BLaER1 treated with 17β-estradiol and CSF1 and Interleukin-3, amounts not matched to agents 10 nM and 100 nM (cell line): ENCODE results near the gene GIMAP4.

Experiments
- H3K27ac ChIP-seq, 11 experiments: shearing (Covaris generic); formaldehyde crosslinking; 2 replicates each; pipeline ENCODE4 v1.8.1; 2022
- H3K27me3 ChIP-seq, 11 experiments: shearing (Covaris generic); formaldehyde crosslinking; 2 replicates each; pipeline ENCODE4 v1.8.1; 2022
- H3K36me3 ChIP-seq, 11 experiments: shearing (Covaris generic); formaldehyde crosslinking; 2 replicates each; pipeline ENCODE4 v1.8.1; 2022
- H3K4me1 ChIP-seq, 10 experiments: shearing (Covaris generic); formaldehyde crosslinking; 2 replicates each; pipeline ENCODE4 v1.8.1; 2022
- H3K4me2 ChIP-seq, 11 experiments: shearing (Covaris generic); formaldehyde crosslinking; 2 replicates each; pipeline ENCODE4 v1.8.1; 2022
- H3K4me3 ChIP-seq, 10 experiments: shearing (Covaris generic); formaldehyde crosslinking; 2 replicates each; pipeline ENCODE4 v1.8.1; 2022
- H3K9ac ChIP-seq, 11 experiments: shearing (Covaris generic); formaldehyde crosslinking; 2 replicates each; pipeline ENCODE4 v1.8.1; 2022
- H3K9me3 ChIP-seq, 11 experiments: shearing (Covaris generic); formaldehyde crosslinking; replicated peaks in 1 of 11; 2 replicates each; pipeline ENCODE4 v1.8.1; 2022
- H4K20me1 ChIP-seq, 11 experiments: shearing (Covaris generic); formaldehyde crosslinking; 2 replicates each; pipeline ENCODE4 v1.8.1; 2022
- Cebpa-rat ChIP-seq, 11 experiments: shearing (Covaris generic); IDR thresholded peaks; 2 replicates each; pipeline ENCODE4 v1.8.1; 2022

The GIMAP4 gene

GRCh38 chr7:150620061-150620460 is 52.9 kb downstream of the GIMAP4 start:
- Histone ChIP-seq H3K9ac (no peak overlapping the region), H3K36me3 (peaks cover 0 to 21% (median 0%) of the 10 kb centered on the region in 11 experiments; a peak in 1 of 22 replicates), H3K4me2 (no peak overlapping the region; a peak in 1 of 22 replicates), H3K4me1 (peaks cover 0 to 13% (median 0%) of the 10 kb centered on the region in 10 experiments; a peak in 1 of 20 replicates), H3K4me3 (no peak overlapping the region), H3K27ac (no peak overlapping the region), H3K9me3 (no peaks in the 10 kb centered on the region), H4K20me1 (no peaks in the 10 kb centered on the region), H3K27me3 (no peaks in the 10 kb centered on the region)
- no peak for TF ChIP-seq Cebpa-rat (IDR thresholded peaks at IDR 0.05)

GRCh38 chr7:150620617-150621371 is 53.6 kb downstream of the GIMAP4 start:
- no peaks in the 10 kb centered on the region for H4K20me1 ChIP-seq
- TF ChIP-seq Cebpa-rat (IDR thresholded peaks at IDR 0.05), result no peak
- H3K4me2 ChIP-seq, result no peak overlapping the region
- H3K9me3 ChIP-seq, result no peaks in the 10 kb centered on the region
- peaks cover 0 to 28% (median 0%) of the 10 kb centered on the region in 11 experiments; a peak in 2 of 22 replicates for H3K36me3 ChIP-seq
- peaks cover 0 to 13% (median 0%) of the 10 kb centered on the region in 10 experiments; a peak in 1 of 20 replicates for H3K4me1 ChIP-seq
- no peak overlapping the region for H3K27ac ChIP-seq
- H3K9ac ChIP-seq, result no peak overlapping the region
- H3K27me3 ChIP-seq, result no peaks in the 10 kb centered on the region
- H3K4me3 ChIP-seq, result no peak overlapping the region

- TF ChIP-seq Cebpa-rat (IDR thresholded peaks at IDR 0.05), result no peak
- Histone ChIP-seq H3K9me3 (no peaks in the 10 kb centered on the region), H3K27ac (no peak overlapping the region), H4K20me1 (no peaks in the 10 kb centered on the region), H3K4me3 (no peak overlapping the region), H3K36me3 (peaks cover 0 to 34% (median 0%) of the 10 kb centered on the region in 11 experiments; a peak in 3 of 22 replicates), H3K4me1 (peaks cover 0 to 13% (median 0%) of the 10 kb centered on the region in 10 experiments; a peak in 2 of 20 replicates), H3K27me3 (no peaks in the 10 kb centered on the region), H3K4me2 (no peak overlapping the region), H3K9ac (no peak overlapping the region)
Measured at GRCh38 chr7:150621376-150621775, 54.2 kb downstream of the GIMAP4 start.
